Measurements from ENCODE around the gene TAS2R40. TPM values are rescaled to one million over a fixed set of nuclear protein-coding genes. Genes with fewer than 3 reads are reported as not detected.

TAS2R40 gene
- total RNA-seq, 1 donor = not detected

DNA sequence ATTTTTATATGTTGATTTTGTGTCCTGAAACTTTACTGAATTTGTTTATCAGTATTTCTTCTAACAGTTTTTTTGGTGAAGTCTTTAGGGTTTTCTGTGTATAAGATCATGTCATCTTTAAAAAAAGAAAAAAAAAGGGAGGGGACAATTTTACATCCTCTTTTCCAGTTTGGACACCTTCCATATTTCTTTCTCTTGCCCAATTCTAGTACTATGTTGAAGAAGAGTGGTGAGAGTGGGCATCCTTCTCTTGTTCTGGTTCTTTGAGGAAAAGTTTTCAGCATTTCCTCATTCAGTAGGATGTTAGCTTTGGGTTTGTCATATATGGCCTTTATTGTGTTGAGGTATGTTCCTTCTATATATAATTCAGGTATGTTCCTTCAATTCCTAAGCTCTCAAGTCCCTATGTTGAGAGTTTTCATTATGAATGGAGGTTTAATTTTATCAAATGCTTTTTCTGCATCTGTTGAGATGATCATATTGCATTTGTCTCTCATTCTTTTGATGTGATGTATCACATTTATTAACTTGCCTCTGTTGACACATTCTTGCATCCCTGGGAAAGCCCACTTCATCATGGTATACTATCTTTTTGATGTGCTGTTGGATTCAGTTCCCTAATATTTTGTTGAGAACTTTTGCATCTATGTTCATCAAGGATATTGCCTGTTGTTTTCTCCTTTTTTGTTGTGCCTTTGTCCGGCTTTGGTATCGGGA, 12.1 kb downstream of the TAS2R40 start:
- TF ChIP-seq, protein P1, sequence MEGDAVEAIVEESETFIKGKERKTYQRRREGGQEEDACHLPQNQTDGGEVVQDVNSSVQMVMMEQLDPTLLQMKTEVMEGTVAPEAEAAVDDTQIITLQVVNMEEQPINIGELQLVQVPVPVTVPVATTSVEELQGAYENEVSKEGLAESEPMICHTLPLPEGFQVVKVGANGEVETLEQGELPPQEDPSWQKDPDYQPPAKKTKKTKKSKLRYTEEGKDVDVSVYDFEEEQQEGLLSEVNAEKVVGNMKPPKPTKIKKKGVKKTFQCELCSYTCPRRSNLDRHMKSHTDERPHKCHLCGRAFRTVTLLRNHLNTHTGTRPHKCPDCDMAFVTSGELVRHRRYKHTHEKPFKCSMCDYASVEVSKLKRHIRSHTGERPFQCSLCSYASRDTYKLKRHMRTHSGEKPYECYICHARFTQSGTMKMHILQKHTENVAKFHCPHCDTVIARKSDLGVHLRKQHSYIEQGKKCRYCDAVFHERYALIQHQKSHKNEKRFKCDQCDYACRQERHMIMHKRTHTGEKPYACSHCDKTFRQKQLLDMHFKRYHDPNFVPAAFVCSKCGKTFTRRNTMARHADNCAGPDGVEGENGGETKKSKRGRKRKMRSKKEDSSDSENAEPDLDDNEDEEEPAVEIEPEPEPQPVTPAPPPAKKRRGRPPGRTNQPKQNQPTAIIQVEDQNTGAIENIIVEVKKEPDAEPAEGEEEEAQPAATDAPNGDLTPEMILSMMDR (IDR thresholded peaks at IDR 0.05; ENCODE audit: insufficient read depth, low read depth, low read length) = no peak
- no peak overlapping the region for H3K4me3 ChIP-seq (ENCODE audit: low read depth, low read length)
- DNase-seq (ENCODE audit: low read depth) = no peak

DNA sequence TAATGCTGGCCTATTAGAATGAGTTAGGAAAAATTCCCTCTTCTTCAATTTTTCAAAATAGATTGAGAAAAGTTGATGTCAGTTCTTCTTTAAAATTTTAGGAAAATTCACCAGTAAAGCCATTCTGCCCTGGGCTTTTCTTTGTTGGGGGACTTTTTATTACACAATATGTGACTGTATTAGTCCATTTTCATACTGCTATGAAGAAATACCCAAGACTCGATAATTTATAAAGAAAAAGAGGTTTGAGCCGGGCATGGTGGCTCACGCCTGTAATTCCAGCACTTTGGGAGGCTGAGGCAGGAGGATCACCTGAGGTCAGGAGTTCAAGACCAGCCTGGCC, 12.7 kb downstream of the TAS2R40 start:
- no peak for DNase-seq (ENCODE audit: low read depth)
- TF ChIP-seq, protein P1 (IDR thresholded peaks at IDR 0.05; ENCODE audit: insufficient read depth, low read depth, low read length) = no peak
- H3K4me3 ChIP-seq (ENCODE audit: low read depth, low read length) = no peak overlapping the region

GRCh38 chr7:143235561-143235960, 13.7 kb downstream of the TAS2R40 start:
- no peak for DNase-seq (ENCODE audit: low read depth)
- no peak overlapping the region for H3K4me3 ChIP-seq (ENCODE audit: low read depth, low read length)
- TF ChIP-seq, protein P1 (IDR thresholded peaks at IDR 0.05; ENCODE audit: insufficient read depth, low read depth, low read length) = no peak

DNA sequence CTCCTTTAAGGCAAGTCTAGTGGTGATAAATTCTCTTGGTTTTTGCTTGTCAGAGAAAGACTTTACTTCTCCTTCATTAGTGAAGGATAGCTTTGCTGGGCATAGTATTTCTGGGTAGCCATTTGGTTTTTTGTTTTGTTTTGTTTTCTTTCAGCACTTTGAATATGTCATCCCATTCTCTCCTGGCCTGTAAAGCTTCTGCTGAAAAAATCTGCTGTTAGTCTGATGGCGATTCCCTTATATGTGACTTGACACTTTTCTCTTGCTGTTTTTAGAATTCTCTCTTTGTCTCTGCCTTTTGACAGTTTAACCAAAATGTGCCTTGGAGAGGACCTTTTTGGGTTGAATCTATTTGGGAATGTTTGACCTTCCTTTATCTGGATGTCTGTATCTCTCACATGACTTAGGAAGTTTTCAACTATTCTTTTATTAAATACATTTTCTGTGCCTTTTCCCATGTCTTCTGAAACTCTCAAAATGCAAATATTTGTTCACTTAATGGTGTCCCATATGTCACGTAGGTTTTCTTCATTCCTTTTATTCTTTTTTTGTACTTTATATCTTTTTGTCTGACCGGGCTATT, 14.7 kb downstream of the TAS2R40 start:
- TF ChIP-seq, protein P1 (IDR thresholded peaks at IDR 0.05; ENCODE audit: insufficient read depth, low read depth, low read length) = no peak
- no peak for DNase-seq (ENCODE audit: low read depth)

DNA sequence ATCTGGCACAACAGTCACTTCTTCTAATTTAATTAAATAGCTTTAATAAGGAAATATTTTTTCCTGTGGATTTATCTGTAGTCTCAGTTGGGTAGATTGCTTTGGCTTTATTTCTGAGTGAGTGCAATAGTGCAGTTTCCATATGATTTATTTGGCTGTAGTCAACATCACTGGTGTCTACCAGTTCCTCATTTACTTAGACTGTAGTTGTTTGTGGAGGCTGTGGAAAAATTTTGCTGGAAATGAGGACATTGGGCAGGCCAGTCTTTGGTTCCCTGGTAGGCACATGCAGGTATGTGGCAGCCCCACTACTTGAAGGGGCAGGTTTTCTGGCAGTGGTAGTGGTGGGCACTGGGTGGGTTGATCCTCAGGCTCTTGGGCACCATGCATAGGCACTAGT, 15.5 kb downstream of the TAS2R40 start:
- TF ChIP-seq, protein P1 (IDR thresholded peaks at IDR 0.05; ENCODE audit: insufficient read depth, low read depth, low read length) = no peak
- no peak for DNase-seq (ENCODE audit: low read depth)
- H3K4me3 ChIP-seq (ENCODE audit: low read depth, low read length) = no peak overlapping the region

More for the DNA sequence above, 14.7 kb downstream of the TAS2R40 start:
- no peak overlapping the region for H3K4me3 ChIP-seq (ENCODE audit: low read depth, low read length)

DNA sequence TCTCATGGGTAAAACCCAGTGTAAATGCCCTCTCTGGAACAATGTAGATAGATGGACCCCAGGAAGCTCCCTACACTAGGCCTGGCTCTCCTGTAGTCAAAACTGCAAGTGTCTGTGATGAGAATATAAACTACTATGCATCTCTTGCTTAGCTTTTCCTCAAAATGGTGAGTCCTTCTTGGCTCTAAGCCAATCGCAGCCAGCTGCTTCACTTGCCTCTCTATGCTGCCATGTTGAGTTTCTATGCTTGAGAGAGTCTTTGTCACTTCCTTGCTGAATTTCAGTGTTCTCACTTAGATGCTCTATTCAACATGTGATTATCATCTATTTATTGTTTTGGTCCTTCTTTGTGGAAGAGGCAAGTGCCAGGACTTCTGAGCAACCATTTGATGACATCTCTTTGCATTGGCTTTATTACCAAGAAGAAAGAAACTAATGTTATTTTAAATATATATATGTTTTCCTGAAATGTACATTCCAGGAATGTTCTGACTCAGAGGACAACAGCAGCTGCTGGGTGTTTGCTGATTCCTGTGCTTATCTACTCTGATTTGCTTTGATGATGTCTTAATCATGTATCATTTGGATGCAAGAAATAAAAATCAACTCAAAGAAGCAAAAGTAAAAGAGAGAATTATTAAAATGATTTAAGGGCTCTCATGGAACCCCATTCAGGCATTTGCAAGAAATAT, 16.6 kb downstream of the TAS2R40 start:
- no peak overlapping the region for H3K4me3 ChIP-seq (ENCODE audit: low read depth, low read length)
- TF ChIP-seq, protein P1 (IDR thresholded peaks at IDR 0.05; ENCODE audit: insufficient read depth, low read depth, low read length) = no peak
- DNase-seq (ENCODE audit: low read depth) = no peak
